Measurements from ENCODE around the gene TNRC18.

TNRC18 gene

GRCh38 chr7:5454485-5454884, 30.9 kb upstream of the TNRC18 start:
- Mint-ChIP-seq H3K36me3 (peaks cover 5% of the 10 kb centered on the region), H3K27ac (no peak overlapping the region), H3K4me3 (no peak overlapping the region), H3K27me3 (peaks cover 1% of the 10 kb centered on the region), H3K9me3 (no peaks in the 10 kb centered on the region), H3K4me1 (no peaks in the 10 kb centered on the region)

- Mint-ChIP-seq H3K4me1 (no peaks in the 10 kb centered on the region), H3K27ac (no peak overlapping the region), H3K4me3 (no peak overlapping the region), H3K9me3 (no peaks in the 10 kb centered on the region), H3K36me3 (peaks cover 3% of the 10 kb centered on the region), H3K27me3 (peaks cover 1% of the 10 kb centered on the region)
These were observed 30.0 kb upstream of the TNRC18 start for GRCh38 chr7:5453566-5454075.

- Mint-ChIP-seq H3K27me3 (peaks cover 1% of the 10 kb centered on the region), H3K27ac (no peak overlapping the region), H3K36me3 (peaks cover 3% of the 10 kb centered on the region), H3K4me3 (no peak overlapping the region), H3K9me3 (no peaks in the 10 kb centered on the region), H3K4me1 (no peaks in the 10 kb centered on the region)
These were observed 29.4 kb upstream of the TNRC18 start for GRCh38 chr7:5452937-5453540.

GRCh38 chr7:5452470-5452899, 28.9 kb upstream of the TNRC18 start:
- no peak overlapping the region for H3K27ac Mint-ChIP-seq
- peaks cover 1% of the 10 kb centered on the region for H3K27me3 Mint-ChIP-seq
- H3K4me1 Mint-ChIP-seq: no peaks in the 10 kb centered on the region
- H3K4me3 Mint-ChIP-seq: no peak overlapping the region
- H3K9me3 Mint-ChIP-seq: no peaks in the 10 kb centered on the region
- peaks cover 3% of the 10 kb centered on the region for H3K36me3 Mint-ChIP-seq

GRCh38 chr7:5451391-5451790, 27.8 kb upstream of the TNRC18 start:
- no peaks in the 10 kb centered on the region for H3K9me3 Mint-ChIP-seq
- no peak overlapping the region for H3K4me3 Mint-ChIP-seq
- H3K27ac Mint-ChIP-seq: no peak overlapping the region
- H3K4me1 Mint-ChIP-seq: no peaks in the 10 kb centered on the region
- H3K36me3 Mint-ChIP-seq: peaks cover 3% of the 10 kb centered on the region
- H3K27me3 Mint-ChIP-seq: peaks cover 1% of the 10 kb centered on the region

- Mint-ChIP-seq H3K4me1 (no peaks in the 10 kb centered on the region), H3K4me3 (no peak overlapping the region), H3K9me3 (no peaks in the 10 kb centered on the region), H3K27me3 (peaks cover 1% of the 10 kb centered on the region), H3K36me3 (peaks cover 1% of the 10 kb centered on the region), H3K27ac (no peak overlapping the region)
These were observed 27.1 kb upstream of the TNRC18 start for GRCh38 chr7:5450549-5451327.

GRCh38 chr7:5448378-5449037, 24.9 kb upstream of the TNRC18 start:
- Mint-ChIP-seq H3K9me3 (no peaks in the 10 kb centered on the region), H3K27me3 (peaks cover 1% of the 10 kb centered on the region), H3K4me3 (no peak overlapping the region), H3K4me1 (no peaks in the 10 kb centered on the region), H3K27ac (no peak overlapping the region), H3K36me3 (peaks cover 1% of the 10 kb centered on the region)

- Mint-ChIP-seq H3K27ac (no peak overlapping the region), H3K36me3 (no peaks in the 10 kb centered on the region), H3K4me1 (no peaks in the 10 kb centered on the region), H3K27me3 (no peaks in the 10 kb centered on the region), H3K9me3 (no peaks in the 10 kb centered on the region), H3K4me3 (no peak overlapping the region)
These were observed 22.5 kb upstream of the TNRC18 start for GRCh38 chr7:5445981-5446594.

GRCh38 chr7:5443678-5444077, 20.0 kb upstream of the TNRC18 start:
- Mint-ChIP-seq H3K36me3 (no peaks in the 10 kb centered on the region), H3K4me3 (no peak overlapping the region), H3K9me3 (no peaks in the 10 kb centered on the region), H3K27ac (no peak overlapping the region), H3K27me3 (no peaks in the 10 kb centered on the region), H3K4me1 (no peaks in the 10 kb centered on the region)

GRCh38 chr7:5442757-5443305, 19.2 kb upstream of the TNRC18 start:
- no peak overlapping the region for H3K4me3 Mint-ChIP-seq
- no peak overlapping the region for H3K27ac Mint-ChIP-seq

GRCh38 chr7:5441840-5442503, 18.3 kb upstream of the TNRC18 start:
- H3K9me3 Mint-ChIP-seq: no peaks in the 10 kb centered on the region
- no peak overlapping the region for H3K27ac Mint-ChIP-seq
- H3K36me3 Mint-ChIP-seq: peaks cover 5% of the 10 kb centered on the region
- no peaks in the 10 kb centered on the region for H3K4me1 Mint-ChIP-seq
- no peak overlapping the region for H3K4me3 Mint-ChIP-seq
- H3K27me3 Mint-ChIP-seq: no peaks in the 10 kb centered on the region

More at GRCh38 chr7:5442757-5443305, 19.2 kb upstream of the TNRC18 start:
- no peaks in the 10 kb centered on the region for H3K4me1 Mint-ChIP-seq
- no peaks in the 10 kb centered on the region for H3K9me3 Mint-ChIP-seq
- no peaks in the 10 kb centered on the region for H3K27me3 Mint-ChIP-seq
- H3K36me3 Mint-ChIP-seq: no peaks in the 10 kb centered on the region

GRCh38 chr7:5439572-5440496, 16.2 kb upstream of the TNRC18 start:
- H3K4me1 Mint-ChIP-seq: no peaks in the 10 kb centered on the region
- no peak overlapping the region for H3K4me3 Mint-ChIP-seq
- H3K9me3 Mint-ChIP-seq: no peaks in the 10 kb centered on the region
- H3K36me3 Mint-ChIP-seq: peaks cover 5% of the 10 kb centered on the region
- H3K27me3 Mint-ChIP-seq: no peaks in the 10 kb centered on the region
- no peak overlapping the region for H3K27ac Mint-ChIP-seq

- H3K27me3 Mint-ChIP-seq: peaks cover 2% of the 10 kb centered on the region
- no peaks in the 10 kb centered on the region for H3K4me1 Mint-ChIP-seq
- no peaks in the 10 kb centered on the region for H3K9me3 Mint-ChIP-seq
- H3K27ac Mint-ChIP-seq: no peak overlapping the region
- peaks cover 5% of the 10 kb centered on the region for H3K36me3 Mint-ChIP-seq
- no peak overlapping the region for H3K4me3 Mint-ChIP-seq
These were observed 15.6 kb upstream of the TNRC18 start for GRCh38 chr7:5439209-5439571.

- Mint-ChIP-seq H3K27ac (no peak overlapping the region), H3K36me3 (peaks cover 5% of the 10 kb centered on the region), H3K4me3 (no peak overlapping the region), H3K4me1 (no peaks in the 10 kb centered on the region), H3K9me3 (no peaks in the 10 kb centered on the region), H3K27me3 (peaks cover 5% of the 10 kb centered on the region)
These were observed 14.4 kb upstream of the TNRC18 start for GRCh38 chr7:5437987-5438386.

Data from activated naive CD4-positive, alpha-beta T cell treated with anti-CD3 and anti-CD28 coated beads, Interleukin-2, amount 50 U/mL, for 24 hours (primary cell).